Measurements from ENCODE around the gene UPF2. TPM values are rescaled to one million over a fixed set of nuclear protein-coding genes. Genes with fewer than 3 reads are reported as not detected.

Gene UPF2
- total RNA-seq, 6 experiments from 2014 or later: 8.7 to 12.6 (median 9.8) TPM

GRCh38 chr10:11884706-11885423, 157.7 kb downstream of the UPF2 start:
- Histone ChIP-seq H3K4me3 (no peak overlapping the region), H3K27me3 (no peaks in the 10 kb centered on the region), H3K4me1 (no peaks in the 10 kb centered on the region), H3K36me3 (no peaks in the 10 kb centered on the region), H3K27ac (no peak overlapping the region), H3K9me3 (no peaks in the 10 kb centered on the region)
- no peak for TF ChIP-seq CTCF (IDR thresholded peaks at IDR 0.05)
- no peak for TF ChIP-seq POLR2A (IDR thresholded peaks at IDR 0.05)
- DNase-seq (no peak), ATAC-seq (no peak)
- intact Hi-C loops (cut with DNase I): no loop called here
- 75% methylated on average over 4 of the region's 7 CpGs for WGBS (ENCODE audit: insufficient coverage, low coverage, low lambda C conversion rate, missing lambda C conversion rate)

GRCh38 chr10:11882646-11883375, 159.8 kb downstream of the UPF2 start:
- intact Hi-C loops (cut with DNase I): no loop called here
- H3K36me3 ChIP-seq: no peaks in the 10 kb centered on the region
- no peaks in the 10 kb centered on the region for H3K27me3 ChIP-seq
- 87% methylated on average over 9 of the region's 14 CpGs for WGBS (ENCODE audit: insufficient coverage, low coverage, low lambda C conversion rate, missing lambda C conversion rate)
- H3K4me3 ChIP-seq: no peak overlapping the region
- DNase-seq: no peak
- no peaks in the 10 kb centered on the region for H3K9me3 ChIP-seq
- ATAC-seq: no peak
- no peaks in the 10 kb centered on the region for H3K4me1 ChIP-seq
- no peak overlapping the region for H3K27ac ChIP-seq
- TF ChIP-seq CTCF (IDR thresholded peaks at IDR 0.05) (no peak), POLR2A (IDR thresholded peaks at IDR 0.05) (no peak)

GRCh38 chr10:11881477-11882417, 160.9 kb downstream of the UPF2 start:
- intact Hi-C loops (cut with DNase I): no loop called here
- peak; percentile 54 to 75 (median 64) for ATAC-seq
- H3K9me3 ChIP-seq: no peaks in the 10 kb centered on the region
- TF ChIP-seq CTCF (IDR thresholded peaks at IDR 0.05) (peak in 2 of 4 donors; percentile 17 to 38), POLR2A (IDR thresholded peaks at IDR 0.05) (no peak)
- no peak overlapping the region for H3K27ac ChIP-seq
- WGBS (ENCODE audit: insufficient coverage, low coverage, low lambda C conversion rate, missing lambda C conversion rate): 77% methylated on average over 15 of the region's 21 CpGs
- no peaks in the 10 kb centered on the region for H3K27me3 ChIP-seq
- peak in 1 of 3 donors; percentile 57 for DNase-seq
- no peak overlapping the region for H3K4me3 ChIP-seq
- peaks cover 0 to 8% (median 3%) of the 10 kb centered on the region in 4 donors for H3K4me1 ChIP-seq
- H3K36me3 ChIP-seq: no peaks in the 10 kb centered on the region

- no peaks in the 10 kb centered on the region for H3K27me3 ChIP-seq
- DNase-seq (peak in 1 of 3 donors; percentile 49), ATAC-seq (no peak)
- H3K4me1 ChIP-seq: peaks cover 0 to 15% (median 7%) of the 10 kb centered on the region in 4 donors
- TF ChIP-seq POLR2A (IDR thresholded peaks at IDR 0.05) (no peak), CTCF (IDR thresholded peaks at IDR 0.05) (no peak)
- no peak overlapping the region for H3K27ac ChIP-seq
- WGBS (ENCODE audit: insufficient coverage, low coverage, low lambda C conversion rate, missing lambda C conversion rate): 100% methylated on average over 1 of the region's 11 CpGs
- intact Hi-C loops (cut with DNase I): no loop called here
- no peak overlapping the region for H3K4me3 ChIP-seq
- H3K9me3 ChIP-seq: no peaks in the 10 kb centered on the region
- no peaks in the 10 kb centered on the region for H3K36me3 ChIP-seq
Observed at GRCh38 chr10:11881030-11881476, 161.6 kb downstream of the UPF2 start.
